K562 (cell line): ENCODE data around the gene RNPEP. TPM values are rescaled to one million over a fixed set of nuclear protein-coding genes. Genes with fewer than 3 reads are reported as not detected.
A peak's percentile ranks its signal among the peaks of the same experiment; 100 is the strongest.

Experiments
- CCAR2 ChIP-seq: fragments of 200-400 bp; formaldehyde crosslinking; IDR thresholded peaks from 2 replicates; pipeline ENCODE4 v1.6.1; 2017; ENCODE audit warnings: mild to moderate bottlenecking, low read depth, low read length
- E2F3 ChIP-seq: fragments of 250-450 bp; sonication (Bioruptor Pico); IDR thresholded peaks from 2 replicates; pipeline ENCODE4 v1.4.0; 2020; ENCODE audit warnings: mild to moderate bottlenecking
- E2F8 ChIP-seq: fragments of 450-650 bp; IDR thresholded peaks from 2 replicates; pipeline ENCODE4 v1.7.1; 2018; ENCODE audit warnings: mild to moderate bottlenecking, low read depth; ENCODE audit not compliant: partially characterized antibody
- EP400 ChIP-seq: fragments of 450-650 bp; IDR thresholded peaks from 2 replicates; pipeline ENCODE4 v1.6.1; 2017; ENCODE audit warnings: antibody characterized with exemption, mild to moderate bottlenecking, moderate library complexity
- ERF ChIP-seq: fragments of 450-650 bp; formaldehyde crosslinking; IDR thresholded peaks from 2 replicates; pipeline ENCODE4 v1.4.0; 2020; ENCODE audit warnings: mild to moderate bottlenecking, mixed read lengths
- MEF2A ChIP-seq: IDR thresholded peaks from 2 replicates; pipeline ENCODE4 v1.6.1; 2011; ENCODE audit warnings: low read depth, mild to moderate bottlenecking, low read length, moderate library complexity; ENCODE audit not compliant: control insufficient read depth
- MYC ChIP-seq, 2 experiments: fragments of 250-450 bp in 1 of 2; sonication (Bioruptor Pico) in 1 of 2; IDR thresholded peaks; 2 replicates each; pipeline versions ENCODE4 v1.5.1 to v1.6.1; 2012 to 2021; ENCODE audit warnings: low read depth in 2 of 2, borderline replicate concordance in 1 of 2, improper control_type of control experiment in 1 of 2, low read length in 1 of 2, mild to moderate bottlenecking in 1 of 2, moderate library complexity in 1 of 2
- polyA plus RNA-seq, 8 experiments: library from polyadenylated mRNA; depleted of rRNA in 4 of 8; stranded (reverse) in 5 of 8; unstranded in 3 of 8; fragments of >200 nt; fragmentation: Nextera tagmentation in 2 of 8; fragmentation: Illumina TruSeq in 1 of 8; extraction: Ambion mirVana in 2 of 8; extraction: Trizol in 1 of 8; gene quantifications; 2 replicates each; pipeline versions ENCODE4 v1.2.1 to v1.2.3, GENCODE V29; 2011 to 2014; ENCODE audit warnings: inconsistent platforms in 1 of 8, missing spikeins in 1 of 8
- total RNA-seq, 7 experiments: library from RNA; depleted of rRNA in 6 of 7; stranded (reverse); fragments of >200 nt in 6 of 7; fragmentation: Illumina TruSeq in 2 of 7; extraction: Trizol in 2 of 7; gene quantifications; 2 replicates each; pipeline versions ENCODE4 v1.2.1 to v1.2.3, GENCODE V29; 2011 to 2021; ENCODE audit warnings: low replicate concordance in 1 of 7
- TF ChIP-seq, protein P1 (sequence below), 2 experiments: fragments of 450-650 bp; formaldehyde crosslinking in 1 of 2; IDR thresholded peaks; 2 replicates each; pipeline versions ENCODE4 v1.4.0 to v1.6.1; 2014 to 2020; ENCODE audit warnings: mild to moderate bottlenecking in 2 of 2, borderline replicate concordance in 1 of 2, low read depth in 1 of 2
- TF ChIP-seq, protein P2 (sequence below): sonication (generic); formaldehyde crosslinking; IDR thresholded peaks from 2 replicates; pipeline ENCODE4 v1.8.0; 2023; ENCODE audit warnings: mild to moderate bottlenecking, missing genetic modification reagents

The RNPEP gene
- total and polyA plus RNA-seq, 9 of the 15 experiments (the other 6 are each of a cell fraction or from before 2014, with no cell fraction given) = 27.5 to 131 (median 63.4) TPM

DNA sequence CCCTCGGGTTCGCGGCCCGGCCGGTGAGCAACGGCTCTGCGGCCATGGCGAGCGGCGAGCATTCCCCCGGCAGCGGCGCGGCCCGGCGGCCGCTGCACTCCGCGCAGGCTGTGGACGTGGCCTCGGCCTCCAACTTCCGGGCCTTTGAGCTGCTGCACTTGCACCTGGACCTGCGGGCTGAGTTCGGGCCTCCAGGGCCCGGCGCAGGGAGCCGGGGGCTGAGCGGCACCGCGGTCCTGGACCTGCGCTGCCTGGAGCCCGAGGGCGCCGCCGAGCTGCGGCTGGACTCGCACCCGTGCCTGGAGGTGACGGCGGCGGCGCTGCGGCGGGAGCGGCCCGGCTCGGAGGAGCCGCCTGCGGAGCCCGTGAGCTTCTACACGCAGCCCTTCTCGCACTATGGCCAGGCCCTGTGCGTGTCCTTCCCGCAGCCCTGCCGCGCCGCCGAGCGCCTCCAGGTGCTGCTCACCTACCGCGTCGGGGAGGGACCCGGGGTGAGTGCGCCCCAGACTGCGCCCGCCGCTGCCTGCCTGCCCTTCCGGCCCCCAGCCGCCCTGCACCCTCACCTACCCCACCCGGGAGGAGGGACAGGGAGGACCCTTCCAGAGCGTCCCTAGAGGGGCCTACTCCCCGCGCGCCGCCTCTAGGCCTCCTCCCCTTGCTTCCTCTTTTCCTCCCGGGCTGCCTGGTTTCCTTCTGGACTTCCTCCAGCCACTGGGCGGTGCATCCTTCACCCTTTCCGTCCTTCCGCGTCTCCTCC, at the start of gene RNPEP (continued):
- TF ChIP-seq, protein P1, sequence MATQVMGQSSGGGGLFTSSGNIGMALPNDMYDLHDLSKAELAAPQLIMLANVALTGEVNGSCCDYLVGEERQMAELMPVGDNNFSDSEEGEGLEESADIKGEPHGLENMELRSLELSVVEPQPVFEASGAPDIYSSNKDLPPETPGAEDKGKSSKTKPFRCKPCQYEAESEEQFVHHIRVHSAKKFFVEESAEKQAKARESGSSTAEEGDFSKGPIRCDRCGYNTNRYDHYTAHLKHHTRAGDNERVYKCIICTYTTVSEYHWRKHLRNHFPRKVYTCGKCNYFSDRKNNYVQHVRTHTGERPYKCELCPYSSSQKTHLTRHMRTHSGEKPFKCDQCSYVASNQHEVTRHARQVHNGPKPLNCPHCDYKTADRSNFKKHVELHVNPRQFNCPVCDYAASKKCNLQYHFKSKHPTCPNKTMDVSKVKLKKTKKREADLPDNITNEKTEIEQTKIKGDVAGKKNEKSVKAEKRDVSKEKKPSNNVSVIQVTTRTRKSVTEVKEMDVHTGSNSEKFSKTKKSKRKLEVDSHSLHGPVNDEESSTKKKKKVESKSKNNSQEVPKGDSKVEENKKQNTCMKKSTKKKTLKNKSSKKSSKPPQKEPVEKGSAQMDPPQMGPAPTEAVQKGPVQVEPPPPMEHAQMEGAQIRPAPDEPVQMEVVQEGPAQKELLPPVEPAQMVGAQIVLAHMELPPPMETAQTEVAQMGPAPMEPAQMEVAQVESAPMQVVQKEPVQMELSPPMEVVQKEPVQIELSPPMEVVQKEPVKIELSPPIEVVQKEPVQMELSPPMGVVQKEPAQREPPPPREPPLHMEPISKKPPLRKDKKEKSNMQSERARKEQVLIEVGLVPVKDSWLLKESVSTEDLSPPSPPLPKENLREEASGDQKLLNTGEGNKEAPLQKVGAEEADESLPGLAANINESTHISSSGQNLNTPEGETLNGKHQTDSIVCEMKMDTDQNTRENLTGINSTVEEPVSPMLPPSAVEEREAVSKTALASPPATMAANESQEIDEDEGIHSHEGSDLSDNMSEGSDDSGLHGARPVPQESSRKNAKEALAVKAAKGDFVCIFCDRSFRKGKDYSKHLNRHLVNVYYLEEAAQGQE (IDR thresholded peaks at IDR 0.05; ENCODE audit: borderline replicate concordance) = no peak
- TF ChIP-seq, protein P1 (CRISPR knock-in tag; IDR thresholded peaks at IDR 0.05; ENCODE audit: low read depth) = peak; percentile 83; the same call in 1 of the 2 replicates
- no peak for TF ChIP-seq CCAR2
- TF ChIP-seq, protein P2, sequence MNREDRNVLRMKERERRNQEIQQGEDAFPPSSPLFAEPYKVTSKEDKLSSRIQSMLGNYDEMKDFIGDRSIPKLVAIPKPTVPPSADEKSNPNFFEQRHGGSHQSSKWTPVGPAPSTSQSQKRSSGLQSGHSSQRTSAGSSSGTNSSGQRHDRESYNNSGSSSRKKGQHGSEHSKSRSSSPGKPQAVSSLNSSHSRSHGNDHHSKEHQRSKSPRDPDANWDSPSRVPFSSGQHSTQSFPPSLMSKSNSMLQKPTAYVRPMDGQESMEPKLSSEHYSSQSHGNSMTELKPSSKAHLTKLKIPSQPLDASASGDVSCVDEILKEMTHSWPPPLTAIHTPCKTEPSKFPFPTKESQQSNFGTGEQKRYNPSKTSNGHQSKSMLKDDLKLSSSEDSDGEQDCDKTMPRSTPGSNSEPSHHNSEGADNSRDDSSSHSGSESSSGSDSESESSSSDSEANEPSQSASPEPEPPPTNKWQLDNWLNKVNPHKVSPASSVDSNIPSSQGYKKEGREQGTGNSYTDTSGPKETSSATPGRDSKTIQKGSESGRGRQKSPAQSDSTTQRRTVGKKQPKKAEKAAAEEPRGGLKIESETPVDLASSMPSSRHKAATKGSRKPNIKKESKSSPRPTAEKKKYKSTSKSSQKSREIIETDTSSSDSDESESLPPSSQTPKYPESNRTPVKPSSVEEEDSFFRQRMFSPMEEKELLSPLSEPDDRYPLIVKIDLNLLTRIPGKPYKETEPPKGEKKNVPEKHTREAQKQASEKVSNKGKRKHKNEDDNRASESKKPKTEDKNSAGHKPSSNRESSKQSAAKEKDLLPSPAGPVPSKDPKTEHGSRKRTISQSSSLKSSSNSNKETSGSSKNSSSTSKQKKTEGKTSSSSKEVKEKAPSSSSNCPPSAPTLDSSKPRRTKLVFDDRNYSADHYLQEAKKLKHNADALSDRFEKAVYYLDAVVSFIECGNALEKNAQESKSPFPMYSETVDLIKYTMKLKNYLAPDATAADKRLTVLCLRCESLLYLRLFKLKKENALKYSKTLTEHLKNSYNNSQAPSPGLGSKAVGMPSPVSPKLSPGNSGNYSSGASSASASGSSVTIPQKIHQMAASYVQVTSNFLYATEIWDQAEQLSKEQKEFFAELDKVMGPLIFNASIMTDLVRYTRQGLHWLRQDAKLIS (CRISPR knock-in tag) = peak; percentile 91
- no peak for TF ChIP-seq MEF2A
- TF ChIP-seq ERF (CRISPR knock-in tag) = peak; percentile 94
- peak; percentile 50; the same call in 1 of the 2 replicates for TF ChIP-seq MYC (IDR thresholded peaks at IDR 0.05; ENCODE audit: low read depth, low read length)
- no peak; the same call in 1 of the 2 replicates for TF ChIP-seq MYC (CRISPR knock-in tag; IDR thresholded peaks at IDR 0.05; ENCODE audit: borderline replicate concordance, low read depth)
- TF ChIP-seq E2F8 = peak; percentile 85
- TF ChIP-seq E2F3 (CRISPR knock-in tag) = no peak
- peak; percentile 85; the same call in 1 of the 2 replicates for TF ChIP-seq EP400
